Endothelial cell of umbilical vein (primary cell): ENCODE data around the gene PGBD5. TPM values are rescaled to one million over a fixed set of nuclear protein-coding genes. Genes with fewer than 3 reads are reported as not detected.

Experiments used
- BruUV-seq: library from RNA; stranded (reverse); fragments of 400-500 nt; replicated peaks from 2 replicates; lab custom pipeline; 2021; lab: Mats Ljungman, UMichigan
- CTCF ChIA-PET: fragments of 300-600, 350-600 bp; sonication (Branson Sonifier 250); formaldehyde crosslinking; loops from one replicate; lab custom pipeline; 2021; ENCODE audit warnings: antibody characterized with exemption, inconsistent platforms; lab: Charles Lee
- POLR2A ChIA-PET: fragments of 300-600, 350-600 bp; sonication (Branson Sonifier 250); formaldehyde crosslinking; loops from one replicate; lab custom pipeline; 2021; ENCODE audit warnings: antibody characterized with exemption, inconsistent platforms; lab: Charles Lee
- DNase-seq: peaks from one replicate; pipeline ENCODE4 v3.0.0-alpha.2; 2011; ENCODE audit warnings: low read depth, low spot score
- FAIRE-seq: peaks from 2 replicates; lab custom pipeline; 2011; peaks lifted over from hg19 to GRCh38; lab: Jason Lieb, UNC
- H2AFZ ChIP-seq: 2 replicates; pipeline ENCODE4 v1.6.0; 2012; ENCODE audit warnings: low read depth, low read length, control low read depth, inconsistent platforms
- H3K27ac ChIP-seq: 2 replicates; pipeline ENCODE4 v1.5.1; 2011; ENCODE audit warnings: low read depth, mild to moderate bottlenecking, control low read depth, low read length, moderate library complexity; ENCODE audit not compliant: insufficient read depth
- H3K27me3 ChIP-seq, 2 experiments: 2 replicates each; pipeline versions ENCODE4 v1.6.0 to v1.6.1; 2011; ENCODE audit warnings: low read length in 2 of 2, mixed read lengths in 1 of 2; ENCODE audit not compliant: control insufficient read depth in 2 of 2, insufficient read depth in 2 of 2
- H3K36me3 ChIP-seq, 2 experiments: 2 replicates in 1 of 2; 3 replicates in 1 of 2; pipeline ENCODE4 v1.5.1; 2011; ENCODE audit warnings: low read length in 2 of 2, mild to moderate bottlenecking in 1 of 2, moderate library complexity in 1 of 2; ENCODE audit not compliant: control insufficient read depth in 2 of 2, insufficient read depth in 2 of 2; ENCODE audit errors: extremely low read depth in 1 of 2
- H3K4me1 ChIP-seq: 3 replicates; pipeline ENCODE4 v1.5.1; 2011; ENCODE audit warnings: mild to moderate bottlenecking, low read length; ENCODE audit not compliant: control insufficient read depth, insufficient read depth; ENCODE audit errors: extremely low read depth
- H3K4me2 ChIP-seq: 2 replicates; pipeline ENCODE4 v1.6.1; 2011; ENCODE audit warnings: low read length, control low read depth, mixed read lengths; ENCODE audit not compliant: insufficient read depth
- H3K4me3 ChIP-seq, 3 experiments: fragments of 200-600 bp in 1 of 3; sonication (generic), shearing (Covaris generic) in 1 of 3; replicated peaks in 1 of 3; 2 replicates each; pipeline ENCODE4 v1.5.1; 2011 to 2016; ENCODE audit warnings: control low read depth in 3 of 3, low read length in 3 of 3, mild to moderate bottlenecking in 2 of 3, inconsistent platforms in 1 of 3, low read depth in 1 of 3, moderate library complexity in 1 of 3; ENCODE audit not compliant: insufficient read depth in 1 of 3
- H3K79me2 ChIP-seq: 2 replicates; pipeline ENCODE4 v1.6.0; 2012; ENCODE audit warnings: low read length, inconsistent platforms; ENCODE audit not compliant: control insufficient read depth, insufficient read depth
- H3K9ac ChIP-seq: replicated peaks from 2 replicates; pipeline ENCODE3; 2011; ENCODE audit warnings: low read length, control low read depth; ENCODE audit not compliant: insufficient read depth; ENCODE audit errors: extremely low read depth
- H3K9me1 ChIP-seq: replicated peaks from 3 replicates; pipeline ENCODE4 v1.6.0; 2011; ENCODE audit warnings: mild to moderate bottlenecking, low read length; ENCODE audit not compliant: control insufficient read depth, insufficient read depth; ENCODE audit errors: extremely low read depth
- H3K9me3 ChIP-seq: replicated peaks from 2 replicates; pipeline ENCODE4 v1.5.1; 2012; ENCODE audit warnings: low read length, inconsistent platforms; ENCODE audit not compliant: control insufficient read depth, insufficient read depth
- H4K20me1 ChIP-seq: replicated peaks from 2 replicates; pipeline ENCODE3; 2011; ENCODE audit warnings: mild to moderate bottlenecking, low read length; ENCODE audit not compliant: control insufficient read depth, insufficient read depth; ENCODE audit errors: extremely low read depth
- CTCF ChIP-seq, 2 donors: IDR thresholded peaks; 1 replicate in 1 of 2; 2 replicates in 1 of 2; pipeline ENCODE4 v1.5.1; 2011; ENCODE audit warnings: low read length in 2 of 2, mild to moderate bottlenecking in 2 of 2, moderate library complexity in 2 of 2, control low read depth in 1 of 2, inconsistent platforms in 1 of 2, low read depth in 1 of 2; ENCODE audit not compliant: insufficient read depth in 1 of 2; ENCODE audit errors: extremely low read depth in 1 of 2
- EZH2 ChIP-seq: IDR thresholded peaks from 2 replicates; pipeline ENCODE4 v1.6.1; 2012; ENCODE audit warnings: borderline replicate concordance, low read depth, mild to moderate bottlenecking, moderate library complexity, low read length, inconsistent platforms; ENCODE audit not compliant: severe bottlenecking
- FOS ChIP-seq: IDR thresholded peaks from 2 replicates; pipeline ENCODE4 v1.6.1; 2011; ENCODE audit warnings: mild to moderate bottlenecking, low read length, moderate library complexity, borderline replicate concordance; ENCODE audit not compliant: insufficient read depth
- JUN ChIP-seq: IDR thresholded peaks from 2 replicates; pipeline ENCODE4 v1.6.1; 2011; ENCODE audit warnings: borderline replicate concordance, low read depth; ENCODE audit not compliant: insufficient read length, insufficient read depth
- MAX ChIP-seq: IDR thresholded peaks from 2 replicates; pipeline ENCODE4 v1.6.1; 2011; ENCODE audit not compliant: insufficient read depth, insufficient read length
- MYC ChIP-seq: IDR thresholded peaks from one replicate; pipeline ENCODE4 v1.6.1; 2011; ENCODE audit warnings: mild to moderate bottlenecking, low read depth, low read length
- POLR2A ChIP-seq: IDR thresholded peaks from 2 replicates; pipeline ENCODE4 v1.6.1; 2012; ENCODE audit warnings: low read depth, mild to moderate bottlenecking, control low read depth, low read length
- POLR2AphosphoS5 ChIP-seq: IDR thresholded peaks from 2 replicates; pipeline ENCODE4 v1.6.1; 2012; ENCODE audit warnings: low read depth, mild to moderate bottlenecking, control low read depth, low read length, moderate library complexity; ENCODE audit not compliant: insufficient read depth
- dilution Hi-C: fragments of 300-500 bp; cut with MboI; formaldehyde crosslinking; loops from one replicate; pipeline ENCODE4 v1.15.0; 2019; ENCODE audit warnings: low sequenced_read_pairs; ENCODE audit not compliant: extremely low pct_ligation_motif_present
- intact Hi-C: fragments of 100-400 bp; cut with micrococcal nuclease; formaldehyde crosslinking; loops from one replicate; pipeline ENCODE4 v1.10.0; 2022
- polyA plus RNA-seq, 4 experiments: library from polyadenylated mRNA; depleted of rRNA in 3 of 4; stranded (reverse) in 3 of 4; unstranded in 1 of 4; fragments of >200 nt; gene quantifications; 2 replicates each; pipeline versions ENCODE4 v1.2.1 to v1.2.3, GENCODE V29; 2011 to 2012; ENCODE audit warnings: missing spikeins in 1 of 4
- total RNA-seq: library from RNA; stranded (reverse); gene quantifications from 2 replicates; pipeline ENCODE4 v1.2.3, GENCODE V29; 2021

PGBD5 gene
- total and polyA plus RNA-seq, 2 donors (not counting 3 experiments of a cell fraction or from before 2014, with no cell fraction given): 0.03 TPM; not detected in 1

- POLR2A ChIA-PET: no interaction called here
Measured at GRCh38 chr1:230368871-230369270, 57.3 kb downstream of the PGBD5 start.

More at GRCh38 chr1:230368871-230369270, 57.3 kb downstream of the PGBD5 start:
- no peak overlapping the region for H3K9ac ChIP-seq
- intact Hi-C loops (no loop called here), dilution Hi-C loops (no loop called here)
- no peaks in the 10 kb centered on the region for H3K79me2 ChIP-seq
- FAIRE-seq (no peak), DNase-seq (no peak)
- no peaks in the 10 kb centered on the region for H3K9me3 ChIP-seq
- H3K4me1 ChIP-seq: no peaks in the 10 kb centered on the region
- no peaks in the 10 kb centered on the region for H3K27me3 ChIP-seq
- H2AFZ ChIP-seq: no peak overlapping the region
- no peaks in the 10 kb centered on the region for H3K36me3 ChIP-seq
- H3K9me1 ChIP-seq: no peaks in the 10 kb centered on the region
- BruUV-seq: no TSS peak
- CTCF ChIA-PET: no interaction called here
- TF ChIP-seq MYC (no peak), FOS (no peak), MAX (no peak), CTCF (IDR thresholded peaks at IDR 0.05; ENCODE audit: extremely low read depth in 1 of 2, insufficient read depth in 1 of 2, low read depth in 1 of 2, low read length in 2 of 2) (no peak), JUN (no peak), POLR2A (no peak), EZH2 (no peak), POLR2AphosphoS5 (no peak)
- no peak overlapping the region for H3K4me3 ChIP-seq
- H3K27ac ChIP-seq: no peak overlapping the region
- no peaks in the 10 kb centered on the region for H4K20me1 ChIP-seq
- no peak overlapping the region for H3K4me2 ChIP-seq
